Measurements from ENCODE around the gene ABCD4. TPM values are rescaled to one million over a fixed set of nuclear protein-coding genes. Genes with fewer than 3 reads are reported as not detected.

The ABCD4 gene
- total RNA-seq (10 to 100 TPM; 24.7 to 33.6 TPM), polyA plus RNA-seq (10 to 100 TPM; 20.4 to 34.4 TPM)

DNA sequence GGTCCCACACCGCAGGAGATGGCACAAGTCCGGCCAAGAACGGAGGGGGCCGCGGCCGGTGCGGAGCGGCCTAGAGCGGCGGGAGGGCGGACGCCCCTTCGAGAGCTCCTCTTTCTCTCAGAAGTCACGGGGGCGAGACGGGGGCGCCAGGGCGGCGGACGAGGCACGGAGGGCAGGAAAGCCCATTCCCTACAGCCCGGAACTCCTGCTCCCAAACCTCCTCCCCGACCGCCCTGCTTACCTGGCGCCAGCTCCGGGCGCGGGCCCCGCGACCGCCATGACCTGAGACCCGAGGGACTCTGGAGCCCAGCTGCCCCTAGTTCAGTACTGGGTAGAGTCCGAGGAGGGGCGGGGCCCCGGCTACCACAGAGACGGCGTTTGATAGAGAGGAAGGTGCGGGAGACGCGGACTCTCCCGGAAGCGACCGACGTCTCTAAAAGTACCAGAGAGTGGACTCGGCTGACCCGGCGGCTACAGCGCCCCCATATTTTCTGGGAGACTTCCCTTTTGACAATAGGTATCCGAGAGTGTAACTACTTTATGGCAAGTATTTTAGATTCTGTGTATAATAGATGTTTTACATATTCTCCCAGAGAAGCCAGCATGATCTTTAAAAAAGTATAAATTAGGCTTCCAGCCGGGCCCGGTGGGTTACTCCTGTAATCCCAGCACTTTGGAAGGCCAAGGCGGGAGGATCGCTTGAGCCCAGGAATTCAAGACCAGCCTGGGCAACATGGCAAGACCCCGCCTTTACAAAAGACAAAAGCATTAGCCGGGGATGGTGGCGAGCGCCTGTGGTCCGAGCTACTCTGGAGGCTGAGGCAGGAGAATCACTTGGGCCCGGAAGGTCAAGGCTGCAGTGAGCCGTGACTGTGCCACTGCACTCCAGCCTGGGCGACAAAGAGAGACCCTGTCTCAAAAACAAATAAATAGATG, at the start of gene ABCD4:
Gene ABCD4, minus strand, starts transcription at position 301 of the 936 bp plus-strand sequence. Its CDS starts 22 bp downstream, at position 279.
- Histone ChIP-seq H3K27ac (ENCODE audit: low read depth in 1 of 2, low read length in 2 of 2) (peak within 1 kb of the TSS; percentile 68 to 90), H3K36me3 (ENCODE audit: control insufficient read depth in 4 of 4, insufficient read depth in 3 of 4, low read depth in 1 of 4, low read length in 3 of 4) (peaks cover 0 to 10% (median 5%) of the 10 kb centered on the region in 4 donors), H3K4me1 (ENCODE audit: control insufficient read depth in 4 of 4, insufficient read depth in 4 of 4, low read length in 3 of 4) (peaks cover 3 to 10% (median 7%) of the 10 kb centered on the region in 4 donors), H3K4me3 (ENCODE audit: low read depth in 1 of 3, low read length in 3 of 3) (peak within 1 kb of the TSS; percentile 82 to 92 (median 88)), H3K9me3 (ENCODE audit: control insufficient read depth in 4 of 4, low read length in 3 of 4) (no peaks in the 10 kb centered on the region), H3K9ac (ENCODE audit: low read depth in 1 of 2, low read length in 2 of 2) (peak within 1 kb of the TSS; percentile 75 to 95), H3K27me3 (ENCODE audit: control insufficient read depth in 4 of 4, insufficient read depth in 4 of 4, low read length in 3 of 4) (no peaks in the 10 kb centered on the region)
- 12% methylated on average over 61 of the region's 61 CpGs for whole genome bisulfite sequencing
- TF ChIP-seq HNF4A (conservative IDR thresholded peaks at IDR 0.05) (peak; percentile 81 to 93), EGR1 (IDR thresholded peaks at IDR 0.05; ENCODE audit: low read depth in 2 of 2) (peak in 1 of 2 donors; percentile 58), GABPA (IDR thresholded peaks at IDR 0.05 in 1 of 2, conservative IDR thresholded peaks at IDR 0.05 in 1 of 2) (peak; percentile 50 to 86), JUND (IDR thresholded peaks at IDR 0.05) (peak; percentile 71 to 85), FOXA1 (IDR thresholded peaks at IDR 0.05) (no peak), FOXA2 (IDR thresholded peaks at IDR 0.05) (no peak), RAD21 (IDR thresholded peaks at IDR 0.05) (peak in 1 of 2 donors; percentile 23), RXRA (IDR thresholded peaks at IDR 0.05) (peak; percentile 83 to 96), HNF4G (IDR thresholded peaks at IDR 0.05) (peak; percentile 80), SP1 (IDR thresholded peaks at IDR 0.05) (peak; percentile 67), TAF1 (conservative IDR thresholded peaks at IDR 0.05) (peak; percentile 96), NR2F2 (IDR thresholded peaks at IDR 0.05) (peak; percentile 80), YY1 (IDR thresholded peaks at IDR 0.05) (peak; percentile 78)
- TF ChIP-seq, protein P1, sequence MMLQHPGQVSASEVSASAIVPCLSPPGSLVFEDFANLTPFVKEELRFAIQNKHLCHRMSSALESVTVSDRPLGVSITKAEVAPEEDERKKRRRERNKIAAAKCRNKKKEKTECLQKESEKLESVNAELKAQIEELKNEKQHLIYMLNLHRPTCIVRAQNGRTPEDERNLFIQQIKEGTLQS (IDR thresholded peaks at IDR 0.05), result peak; percentile 24
- TF ChIP-seq, protein P2, sequence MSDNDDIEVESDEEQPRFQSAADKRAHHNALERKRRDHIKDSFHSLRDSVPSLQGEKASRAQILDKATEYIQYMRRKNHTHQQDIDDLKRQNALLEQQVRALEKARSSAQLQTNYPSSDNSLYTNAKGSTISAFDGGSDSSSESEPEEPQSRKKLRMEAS (IDR thresholded peaks at IDR 0.05), result peak; percentile 60
- TF ChIP-seq, protein P3, sequence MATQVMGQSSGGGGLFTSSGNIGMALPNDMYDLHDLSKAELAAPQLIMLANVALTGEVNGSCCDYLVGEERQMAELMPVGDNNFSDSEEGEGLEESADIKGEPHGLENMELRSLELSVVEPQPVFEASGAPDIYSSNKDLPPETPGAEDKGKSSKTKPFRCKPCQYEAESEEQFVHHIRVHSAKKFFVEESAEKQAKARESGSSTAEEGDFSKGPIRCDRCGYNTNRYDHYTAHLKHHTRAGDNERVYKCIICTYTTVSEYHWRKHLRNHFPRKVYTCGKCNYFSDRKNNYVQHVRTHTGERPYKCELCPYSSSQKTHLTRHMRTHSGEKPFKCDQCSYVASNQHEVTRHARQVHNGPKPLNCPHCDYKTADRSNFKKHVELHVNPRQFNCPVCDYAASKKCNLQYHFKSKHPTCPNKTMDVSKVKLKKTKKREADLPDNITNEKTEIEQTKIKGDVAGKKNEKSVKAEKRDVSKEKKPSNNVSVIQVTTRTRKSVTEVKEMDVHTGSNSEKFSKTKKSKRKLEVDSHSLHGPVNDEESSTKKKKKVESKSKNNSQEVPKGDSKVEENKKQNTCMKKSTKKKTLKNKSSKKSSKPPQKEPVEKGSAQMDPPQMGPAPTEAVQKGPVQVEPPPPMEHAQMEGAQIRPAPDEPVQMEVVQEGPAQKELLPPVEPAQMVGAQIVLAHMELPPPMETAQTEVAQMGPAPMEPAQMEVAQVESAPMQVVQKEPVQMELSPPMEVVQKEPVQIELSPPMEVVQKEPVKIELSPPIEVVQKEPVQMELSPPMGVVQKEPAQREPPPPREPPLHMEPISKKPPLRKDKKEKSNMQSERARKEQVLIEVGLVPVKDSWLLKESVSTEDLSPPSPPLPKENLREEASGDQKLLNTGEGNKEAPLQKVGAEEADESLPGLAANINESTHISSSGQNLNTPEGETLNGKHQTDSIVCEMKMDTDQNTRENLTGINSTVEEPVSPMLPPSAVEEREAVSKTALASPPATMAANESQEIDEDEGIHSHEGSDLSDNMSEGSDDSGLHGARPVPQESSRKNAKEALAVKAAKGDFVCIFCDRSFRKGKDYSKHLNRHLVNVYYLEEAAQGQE (IDR thresholded peaks at IDR 0.05), result peak; percentile 95
- TF ChIP-seq, protein P4, sequence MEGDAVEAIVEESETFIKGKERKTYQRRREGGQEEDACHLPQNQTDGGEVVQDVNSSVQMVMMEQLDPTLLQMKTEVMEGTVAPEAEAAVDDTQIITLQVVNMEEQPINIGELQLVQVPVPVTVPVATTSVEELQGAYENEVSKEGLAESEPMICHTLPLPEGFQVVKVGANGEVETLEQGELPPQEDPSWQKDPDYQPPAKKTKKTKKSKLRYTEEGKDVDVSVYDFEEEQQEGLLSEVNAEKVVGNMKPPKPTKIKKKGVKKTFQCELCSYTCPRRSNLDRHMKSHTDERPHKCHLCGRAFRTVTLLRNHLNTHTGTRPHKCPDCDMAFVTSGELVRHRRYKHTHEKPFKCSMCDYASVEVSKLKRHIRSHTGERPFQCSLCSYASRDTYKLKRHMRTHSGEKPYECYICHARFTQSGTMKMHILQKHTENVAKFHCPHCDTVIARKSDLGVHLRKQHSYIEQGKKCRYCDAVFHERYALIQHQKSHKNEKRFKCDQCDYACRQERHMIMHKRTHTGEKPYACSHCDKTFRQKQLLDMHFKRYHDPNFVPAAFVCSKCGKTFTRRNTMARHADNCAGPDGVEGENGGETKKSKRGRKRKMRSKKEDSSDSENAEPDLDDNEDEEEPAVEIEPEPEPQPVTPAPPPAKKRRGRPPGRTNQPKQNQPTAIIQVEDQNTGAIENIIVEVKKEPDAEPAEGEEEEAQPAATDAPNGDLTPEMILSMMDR (IDR thresholded peaks at IDR 0.05; ENCODE audit: low read depth, low read length, missing input control), result peak; percentile 20
- TF ChIP-seq, protein P5, sequence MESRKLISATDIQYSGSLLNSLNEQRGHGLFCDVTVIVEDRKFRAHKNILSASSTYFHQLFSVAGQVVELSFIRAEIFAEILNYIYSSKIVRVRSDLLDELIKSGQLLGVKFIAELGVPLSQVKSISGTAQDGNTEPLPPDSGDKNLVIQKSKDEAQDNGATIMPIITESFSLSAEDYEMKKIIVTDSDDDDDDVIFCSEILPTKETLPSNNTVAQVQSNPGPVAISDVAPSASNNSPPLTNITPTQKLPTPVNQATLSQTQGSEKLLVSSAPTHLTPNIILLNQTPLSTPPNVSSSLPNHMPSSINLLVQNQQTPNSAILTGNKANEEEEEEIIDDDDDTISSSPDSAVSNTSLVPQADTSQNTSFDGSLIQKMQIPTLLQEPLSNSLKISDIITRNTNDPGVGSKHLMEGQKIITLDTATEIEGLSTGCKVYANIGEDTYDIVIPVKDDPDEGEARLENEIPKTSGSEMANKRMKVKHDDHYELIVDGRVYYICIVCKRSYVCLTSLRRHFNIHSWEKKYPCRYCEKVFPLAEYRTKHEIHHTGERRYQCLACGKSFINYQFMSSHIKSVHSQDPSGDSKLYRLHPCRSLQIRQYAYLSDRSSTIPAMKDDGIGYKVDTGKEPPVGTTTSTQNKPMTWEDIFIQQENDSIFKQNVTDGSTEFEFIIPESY (IDR thresholded peaks at IDR 0.05), result peak; percentile 74
- peak; percentile 94 for DNase-seq (ENCODE audit: low spot score)

Measured in liver (tissue), 9 donors.